NCI-H128 (cell line): ENCODE results near the gene VSIG2.

Experiments used
- DNase-seq: peaks from one replicate; lab custom pipeline; 2025; ENCODE audit not compliant: unreplicated experiment; lab: John Stamatoyannopoulos, UW

Gene VSIG2

GRCh38 chr11:124748481-124749343 lies 3.3 kb downstream of the VSIG2 start:
- DNase-seq, result no peak

GRCh38 chr11:124748100-124748418 lies 4.0 kb downstream of the VSIG2 start:
- no peak for DNase-seq

DNA sequence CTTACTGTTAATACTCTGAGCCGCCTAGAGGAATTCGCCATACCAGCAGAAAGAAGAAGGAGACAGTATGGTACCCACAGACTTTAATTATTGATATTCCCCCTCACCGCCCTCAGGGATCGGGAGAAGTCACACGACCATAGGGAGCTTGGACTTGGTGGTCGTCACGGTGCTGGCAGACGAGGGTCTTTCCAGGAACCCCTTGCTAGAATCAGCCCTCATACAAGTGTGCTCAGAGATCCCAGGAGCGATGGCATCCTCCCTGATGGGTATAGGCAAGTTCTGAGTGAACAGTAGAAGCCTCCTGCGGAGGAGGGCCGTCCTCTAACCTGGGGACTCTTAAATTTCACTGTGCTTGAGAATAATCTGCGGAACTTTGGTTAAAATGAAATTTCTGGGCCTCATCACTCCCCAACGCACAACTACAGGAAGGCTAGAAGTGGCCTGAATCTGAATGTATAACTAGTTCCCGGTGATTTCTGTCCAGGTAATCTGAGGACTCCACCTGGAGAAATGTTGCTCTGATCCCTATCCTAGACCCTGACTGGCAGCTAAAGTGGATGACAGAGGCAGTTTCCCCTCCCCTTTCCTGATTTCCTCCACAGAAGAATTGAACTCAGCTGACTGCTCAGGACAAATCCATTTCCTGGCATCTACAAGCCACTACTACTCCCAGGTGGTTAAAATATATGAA lies 4.5 kb downstream of the VSIG2 start:
- DNase-seq, result no peak

DNA sequence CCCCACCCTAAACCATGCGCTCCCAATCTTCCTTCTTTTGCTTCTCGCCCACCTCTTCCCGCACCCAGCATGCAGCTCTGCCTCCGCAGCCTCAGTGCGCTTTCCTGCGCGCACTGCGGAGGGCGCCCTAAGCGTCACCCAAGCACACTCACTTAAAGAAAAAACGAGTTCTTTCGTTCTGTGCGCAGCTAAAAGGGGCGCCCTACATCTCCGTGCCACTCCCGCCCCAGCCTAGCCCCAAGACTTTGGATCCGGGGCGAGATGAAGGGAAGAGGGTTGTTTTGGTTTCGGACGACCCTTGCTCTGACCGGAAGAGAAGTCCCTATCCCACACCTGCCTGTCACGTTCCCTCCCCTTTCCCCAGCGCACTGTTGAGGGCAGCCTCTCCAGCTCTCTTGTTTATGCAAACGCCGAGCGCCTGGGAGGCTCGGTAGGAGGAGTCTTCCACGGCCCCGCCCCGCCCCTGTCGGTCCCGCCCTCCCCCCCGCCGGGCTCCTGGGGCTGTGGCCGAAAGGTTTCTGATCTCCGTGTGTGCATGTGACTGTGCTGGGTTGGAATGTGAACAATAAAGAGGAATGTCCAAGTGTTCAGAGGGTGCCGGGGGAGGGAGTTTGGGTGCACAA lies 5.3 kb downstream of the VSIG2 start:
- DNase-seq, result no peak

DNA sequence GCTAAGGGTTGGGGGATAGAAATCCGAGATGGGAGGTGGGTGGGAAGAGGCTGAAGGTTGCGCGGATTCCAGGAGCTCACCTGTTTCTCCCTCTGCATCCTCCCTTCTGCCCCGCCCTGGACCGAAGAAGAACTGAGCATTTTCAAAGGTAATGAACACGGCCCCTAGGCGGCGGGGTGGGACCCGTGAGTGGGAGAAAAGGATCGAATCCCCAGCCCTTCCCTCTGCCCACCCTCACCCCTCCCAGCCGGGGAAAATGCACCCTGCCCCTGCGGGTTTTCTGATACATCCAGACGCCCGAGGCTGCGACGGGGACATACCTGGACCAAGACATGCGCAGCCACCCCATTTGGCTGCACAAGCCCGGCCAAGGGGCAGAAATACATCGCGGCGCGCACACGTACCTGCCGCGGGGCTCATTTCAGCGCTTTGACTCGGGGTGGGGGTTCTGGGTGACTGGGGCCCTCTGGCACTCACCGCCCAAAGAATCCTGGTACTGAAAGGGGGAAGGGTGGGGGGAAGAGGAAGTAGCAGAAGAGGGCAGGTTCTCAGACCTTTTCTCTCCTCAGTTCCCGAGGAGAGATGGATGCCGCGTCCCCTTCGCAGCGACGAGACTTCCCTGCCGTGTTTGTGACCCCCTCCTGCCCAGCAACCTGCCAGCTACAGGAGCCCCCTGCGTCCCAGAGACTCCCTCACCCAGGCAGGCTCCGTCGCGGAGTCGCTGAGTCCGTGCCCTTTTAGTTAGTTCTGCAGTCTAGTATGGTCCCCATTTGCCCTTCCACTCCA lies 6.0 kb downstream of the VSIG2 start:
- no peak for DNase-seq

DNA sequence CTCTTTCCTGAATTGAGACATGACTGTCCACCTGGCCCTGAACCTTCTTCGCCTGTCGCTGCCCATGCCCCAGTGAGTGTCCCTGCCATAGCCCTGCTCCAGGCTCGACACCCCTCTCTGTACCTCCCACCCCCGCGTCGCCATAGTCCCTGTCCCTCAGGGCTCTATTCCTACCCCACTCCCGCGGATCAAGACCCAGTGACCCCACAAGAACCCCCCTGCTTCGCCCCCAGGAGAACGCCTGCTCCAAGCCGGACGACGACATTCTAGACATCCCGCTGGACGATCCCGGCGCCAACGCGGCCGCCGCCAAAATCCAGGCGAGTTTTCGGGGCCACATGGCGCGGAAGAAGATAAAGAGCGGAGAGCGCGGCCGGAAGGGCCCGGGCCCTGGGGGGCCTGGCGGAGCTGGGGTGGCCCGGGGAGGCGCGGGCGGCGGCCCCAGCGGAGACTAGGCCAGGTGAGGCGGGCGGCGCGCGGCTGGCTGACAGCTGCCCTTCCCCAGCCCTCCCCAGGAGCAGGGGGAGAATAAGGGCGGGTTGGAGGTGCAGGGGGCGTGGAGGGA lies 6.7 kb downstream of the VSIG2 start:
- no peak for DNase-seq

DNA sequence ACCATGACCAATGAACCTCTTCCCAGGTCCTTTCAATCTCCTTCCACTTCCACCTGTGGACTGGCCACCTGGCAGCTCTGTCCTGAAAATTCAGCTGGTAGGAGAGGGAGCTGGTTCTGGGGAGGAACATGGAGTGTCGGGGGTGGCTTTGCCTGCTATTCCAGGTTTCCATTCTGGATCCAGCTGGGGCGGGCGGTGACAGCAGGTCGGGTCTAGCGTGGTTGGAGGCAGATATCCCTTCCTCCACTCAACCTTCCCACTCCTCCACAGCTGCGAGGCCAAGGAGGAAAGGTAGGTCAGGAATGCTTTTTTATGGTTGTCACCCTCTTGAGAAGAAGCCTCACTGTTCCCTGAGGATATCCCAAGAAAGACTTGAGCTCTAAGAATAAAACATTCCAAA lies 9.0 kb downstream of the VSIG2 start:
- no peak for DNase-seq

DNA sequence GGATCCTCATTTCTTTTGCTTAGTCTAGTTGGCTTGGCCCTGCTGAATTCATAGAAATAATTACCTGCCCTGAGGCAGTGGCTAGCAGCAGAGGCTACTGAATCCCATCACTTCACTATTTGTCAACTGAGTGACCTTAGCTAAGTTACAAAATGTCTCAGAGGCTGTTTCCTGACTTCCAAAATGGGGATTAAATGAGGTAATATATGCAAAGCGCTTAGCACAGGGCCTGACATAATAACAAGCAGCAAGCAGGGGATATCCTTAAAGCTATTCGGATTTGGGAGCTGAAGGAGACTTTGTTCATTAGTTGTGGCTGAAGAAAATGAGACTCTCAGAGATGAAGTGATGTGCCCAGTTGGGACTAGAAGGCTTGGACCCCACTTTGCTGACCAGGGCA lies 9.5 kb downstream of the VSIG2 start:
- no peak for DNase-seq

DNA sequence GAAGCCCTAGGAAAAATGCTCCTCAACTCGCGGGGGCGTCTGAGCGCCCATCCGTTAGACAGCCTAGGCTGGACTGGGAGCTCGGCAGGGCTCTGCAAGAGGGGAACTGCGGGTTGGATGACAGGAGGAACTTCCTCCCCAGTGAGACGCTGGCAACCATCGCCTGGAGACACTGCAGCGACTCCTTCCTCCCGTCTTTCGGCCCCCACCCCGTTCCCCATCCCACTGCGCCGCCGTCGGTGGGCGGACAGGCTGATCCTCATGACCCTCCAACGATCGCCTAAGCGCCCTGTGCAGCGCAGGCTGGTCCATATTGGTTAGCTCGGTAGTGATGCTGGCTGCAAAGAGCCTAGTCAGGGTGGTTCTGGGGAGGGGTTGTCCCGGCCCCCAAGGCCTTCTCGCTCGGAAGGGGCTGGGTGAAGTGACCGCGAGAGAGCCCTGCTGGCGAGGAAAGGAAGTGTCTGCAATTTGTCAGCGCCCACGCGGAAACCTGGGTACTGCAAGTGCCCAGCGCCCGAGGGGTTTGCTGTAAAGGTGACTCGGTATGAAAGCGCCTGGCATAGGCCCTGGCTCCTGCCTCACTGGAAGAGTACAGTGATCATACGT lies 11.7 kb downstream of the VSIG2 start:
- no peak for DNase-seq

GRCh38 chr11:124739479-124740276 lies 12.4 kb downstream of the VSIG2 start, which contains the start of gene NRGN:
NRGN (plus strand) TSS chr11:124739942; CDS start chr11:124740085, 143 bp downstream.
- DNase-seq, result peak; percentile 82

- no peak for DNase-seq
Observed at GRCh38 chr11:124738713-124739478, 13.2 kb downstream of the VSIG2 start.

DNA sequence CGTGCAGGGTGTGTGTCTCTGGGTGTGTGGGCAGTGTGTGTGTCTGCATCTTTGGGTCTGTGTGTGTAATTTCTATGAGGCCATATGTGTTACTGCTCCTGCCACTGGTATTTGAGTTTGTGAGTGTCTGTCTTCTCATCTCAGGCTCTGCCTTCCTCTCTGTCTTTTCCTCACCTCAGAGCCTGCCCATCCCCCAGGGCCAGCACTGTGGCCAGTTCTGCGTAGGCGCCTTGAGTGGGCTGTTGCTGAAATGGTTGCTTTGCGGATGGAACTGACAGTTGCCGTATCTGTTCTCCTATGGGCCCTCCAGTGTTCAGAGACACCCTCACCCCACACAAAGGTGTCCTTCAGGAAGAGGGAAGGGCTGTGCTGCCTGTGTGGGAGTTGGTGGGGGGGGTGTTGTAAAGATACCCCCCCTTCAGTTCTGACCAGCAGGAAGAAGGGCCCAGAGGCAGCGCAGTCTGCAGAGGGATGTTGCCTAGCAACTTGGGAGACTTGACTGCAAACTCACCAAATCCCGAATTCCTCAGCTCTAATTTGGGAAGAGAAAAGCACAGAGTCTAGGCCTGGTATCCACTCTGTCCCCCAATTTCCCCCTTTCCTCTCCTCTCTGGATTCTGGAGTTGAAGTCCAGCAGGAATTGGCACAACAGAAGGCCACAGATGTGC lies 14.3 kb downstream of the VSIG2 start:
- no peak for DNase-seq

GRCh38 chr11:124736736-124737135 lies 15.3 kb downstream of the VSIG2 start:
- DNase-seq, result no peak

- no peak for DNase-seq
Observed at GRCh38 chr11:124732230-124732629, 19.8 kb downstream of the VSIG2 start.

- no peak for DNase-seq
Observed at GRCh38 chr11:124729571-124729970, 22.5 kb downstream of the VSIG2 start.

- DNase-seq, result no peak
Observed at GRCh38 chr11:124728134-124728533, 23.9 kb downstream of the VSIG2 start.

- no peak for DNase-seq
Observed at GRCh38 chr11:124727474-124727873, 24.6 kb downstream of the VSIG2 start.

DNA sequence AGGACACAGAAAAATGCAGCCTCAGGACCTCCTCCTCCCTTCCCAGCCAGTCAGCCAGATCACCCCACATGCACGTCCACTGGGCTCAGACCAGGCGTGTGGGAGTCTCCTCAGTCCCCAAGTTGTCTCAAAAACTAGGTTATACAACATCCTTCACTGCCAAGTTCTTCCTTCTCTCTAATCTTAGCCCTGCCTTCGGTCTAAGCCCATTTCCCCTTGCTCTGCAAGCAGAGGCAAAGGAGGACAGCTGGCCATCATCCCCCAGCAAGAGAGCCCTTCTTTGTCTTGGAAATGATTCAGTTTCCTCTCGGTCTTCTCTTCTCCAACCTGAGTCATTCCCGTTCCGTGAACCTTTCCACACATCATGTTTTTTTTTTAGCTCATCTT lies 26.3 kb downstream of the VSIG2 start:
- no peak for DNase-seq
